Skeletal muscle tissue (tissue), 4 donors: ENCODE measurements around the gene MIDN. TPM values are rescaled to one million over a fixed set of nuclear protein-coding genes. Genes with fewer than 3 reads are reported as not detected.

Experiments used
- H3K27ac ChIP-seq: one replicate; pipeline ENCODE4 v1.7.0; 2013; ENCODE audit warnings: mild to moderate bottlenecking, low read depth, low read length, inconsistent platforms
- H3K27me3 ChIP-seq, 3 donors: one replicate each; pipeline ENCODE4 v1.7.0; 2013; ENCODE audit warnings: low read length in 3 of 3; ENCODE audit not compliant: control insufficient read depth in 3 of 3, insufficient read depth in 3 of 3
- H3K36me3 ChIP-seq, 3 donors: one replicate each; pipeline ENCODE4 v1.7.0; 2013; ENCODE audit warnings: low read length in 3 of 3; ENCODE audit not compliant: control insufficient read depth in 3 of 3, insufficient read depth in 3 of 3
- H3K4me1 ChIP-seq, 3 donors: one replicate each; pipeline ENCODE4 v1.7.0; 2013; ENCODE audit warnings: low read length in 3 of 3, mild to moderate bottlenecking in 3 of 3; ENCODE audit not compliant: control insufficient read depth in 3 of 3, insufficient read depth in 3 of 3
- H3K4me3 ChIP-seq, 3 donors: one replicate each; pipeline ENCODE4 v1.7.0; 2013; ENCODE audit warnings: low read length in 3 of 3
- H3K9ac ChIP-seq, 3 donors: one replicate each; pipeline ENCODE4 v1.7.0; 2013; ENCODE audit warnings: low read length in 3 of 3, mild to moderate bottlenecking in 3 of 3, moderate library complexity in 2 of 3, low read depth in 1 of 3
- H3K9me3 ChIP-seq, 3 donors: one replicate each; pipeline ENCODE4 v1.7.0; 2013; ENCODE audit warnings: low read length in 3 of 3; ENCODE audit not compliant: control insufficient read depth in 3 of 3
- total RNA-seq: library from RNA; depleted of rRNA; stranded (reverse); fragments of >200 nt; gene quantifications from one replicate; pipeline ENCODE4 v1.2.3, GENCODE V29; 2014
- donor health status: Osteomylitis.

The MIDN gene
- total RNA-seq, 1 donor from 2014 or later = 5.2 TPM

DNA sequence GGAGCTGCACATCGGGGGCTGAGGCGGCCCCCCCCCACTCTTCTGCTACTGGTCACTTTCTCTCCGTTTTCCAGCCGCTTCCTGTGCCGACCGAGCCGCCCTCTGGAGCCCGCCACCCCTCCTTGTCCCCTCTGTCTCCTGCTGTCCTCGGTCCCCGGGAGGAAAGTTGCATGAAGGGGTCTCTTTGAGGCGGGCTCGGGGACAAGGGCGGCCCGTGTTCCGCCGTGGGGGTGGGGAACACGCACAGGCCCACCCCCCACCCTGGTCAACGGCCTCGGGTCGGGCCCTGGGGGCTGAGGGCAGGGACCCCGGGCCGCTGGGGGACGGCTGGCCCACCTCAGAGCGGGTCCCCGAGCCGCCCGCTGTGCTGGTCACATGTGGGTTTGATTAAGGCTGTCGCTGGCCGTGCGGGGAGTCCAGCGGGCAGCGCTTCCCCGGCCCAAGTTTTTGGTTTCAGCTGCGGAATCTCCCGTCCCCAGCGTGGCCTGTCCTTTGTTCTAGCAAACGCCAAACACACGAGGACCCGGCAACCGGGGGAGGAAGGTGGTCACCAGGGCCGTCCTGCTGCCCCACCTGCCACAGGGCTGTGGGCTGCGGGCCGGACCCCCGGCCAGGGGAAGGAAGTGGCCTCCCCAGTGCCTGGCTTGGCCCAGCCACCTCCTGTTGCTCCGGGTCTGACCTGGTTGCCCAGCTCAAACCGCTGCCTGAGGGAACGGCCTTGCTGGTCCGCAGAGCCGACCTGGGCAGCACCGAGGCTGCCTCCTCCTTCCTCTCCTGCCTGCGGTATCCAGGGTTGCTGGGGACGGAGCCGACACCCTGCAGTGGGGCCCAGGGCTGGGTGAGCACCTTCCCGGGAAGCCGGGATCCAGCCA, 39.2 kb downstream of the MIDN start:
- H3K4me1 ChIP-seq = no peaks in the 10 kb centered on the region
- no peaks in the 10 kb centered on the region for H3K36me3 ChIP-seq
- no peak overlapping the region for H3K27ac ChIP-seq
- H3K9ac ChIP-seq = no peak overlapping the region
- no peak overlapping the region for H3K4me3 ChIP-seq
- no peaks in the 10 kb centered on the region for H3K9me3 ChIP-seq
- H3K27me3 ChIP-seq = peaks cover 77 to 85% (median 84%) of the 10 kb centered on the region in 3 donors

DNA sequence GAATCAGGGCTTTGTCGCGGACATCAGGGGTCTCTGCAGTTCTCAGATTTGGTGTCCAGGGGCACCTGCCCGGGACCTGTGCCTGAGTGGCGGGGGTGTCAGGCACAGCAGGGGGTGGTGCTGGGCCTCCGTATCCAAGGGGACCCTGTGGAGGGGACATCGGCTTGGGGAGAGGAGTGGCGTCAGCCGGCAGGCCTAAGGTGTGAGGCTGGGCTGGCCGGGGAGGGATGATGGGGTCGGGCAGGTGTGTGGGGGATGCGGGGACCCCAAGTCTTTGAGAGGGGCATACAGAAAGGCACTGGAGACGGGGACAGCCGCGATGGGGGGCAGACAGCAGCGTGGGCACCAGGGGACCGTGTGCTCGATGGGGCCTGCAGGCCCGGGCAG, 39.8 kb downstream of the MIDN start:
- Histone ChIP-seq H3K36me3 (no peaks in the 10 kb centered on the region), H3K9ac (no peak overlapping the region), H3K9me3 (no peaks in the 10 kb centered on the region), H3K27ac (no peak overlapping the region), H3K4me3 (no peak overlapping the region), H3K27me3 (peaks cover 81 to 89% (median 88%) of the 10 kb centered on the region in 3 donors), H3K4me1 (no peaks in the 10 kb centered on the region)

DNA sequence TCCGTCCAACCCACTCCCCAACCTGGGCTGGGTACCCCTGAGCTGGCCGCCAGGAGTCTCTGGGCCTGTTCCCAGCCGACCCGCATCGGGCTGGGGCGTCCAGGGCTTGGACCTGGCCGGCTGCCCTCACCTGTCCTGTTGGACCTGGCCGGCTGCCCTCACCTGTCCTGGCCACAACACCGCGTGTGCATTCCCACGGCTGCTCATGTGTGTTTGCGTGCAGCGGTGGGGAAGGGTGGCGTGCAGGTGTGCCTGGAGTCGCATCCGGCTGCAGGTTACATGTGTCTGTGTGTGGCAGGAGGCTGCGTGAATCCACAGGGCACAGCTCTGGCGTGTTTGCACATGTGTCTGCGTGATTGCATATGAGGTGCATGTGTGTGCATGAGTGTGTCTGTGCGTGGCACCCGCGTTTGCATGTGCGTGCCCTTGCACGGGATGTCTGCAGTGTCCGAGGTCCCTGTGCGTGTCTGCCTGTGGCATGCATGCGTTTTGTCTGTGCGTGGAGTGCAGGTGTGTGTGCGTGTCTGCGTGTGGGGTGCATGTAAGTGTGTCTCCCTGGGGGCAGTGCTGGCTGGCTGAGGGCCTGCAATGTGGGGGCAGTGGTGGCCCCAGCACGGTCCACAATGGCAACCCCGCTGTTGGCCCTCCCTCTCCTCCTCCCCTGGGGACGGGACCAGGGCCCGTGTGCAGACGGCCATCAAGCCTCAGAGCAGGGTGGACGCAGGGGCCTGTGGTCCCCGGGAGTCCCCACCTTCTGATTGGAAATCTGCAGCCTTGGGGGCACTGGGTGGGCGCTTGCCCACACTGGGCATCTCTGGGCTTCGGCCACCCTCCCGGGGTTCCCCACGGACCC, 40.7 kb downstream of the MIDN start:
- Histone ChIP-seq H3K4me3 (no peak overlapping the region), H3K27ac (no peak overlapping the region), H3K4me1 (no peaks in the 10 kb centered on the region), H3K27me3 (peaks cover 76 to 89% (median 88%) of the 10 kb centered on the region in 3 donors), H3K36me3 (no peaks in the 10 kb centered on the region), H3K9ac (no peak overlapping the region), H3K9me3 (no peaks in the 10 kb centered on the region)

DNA sequence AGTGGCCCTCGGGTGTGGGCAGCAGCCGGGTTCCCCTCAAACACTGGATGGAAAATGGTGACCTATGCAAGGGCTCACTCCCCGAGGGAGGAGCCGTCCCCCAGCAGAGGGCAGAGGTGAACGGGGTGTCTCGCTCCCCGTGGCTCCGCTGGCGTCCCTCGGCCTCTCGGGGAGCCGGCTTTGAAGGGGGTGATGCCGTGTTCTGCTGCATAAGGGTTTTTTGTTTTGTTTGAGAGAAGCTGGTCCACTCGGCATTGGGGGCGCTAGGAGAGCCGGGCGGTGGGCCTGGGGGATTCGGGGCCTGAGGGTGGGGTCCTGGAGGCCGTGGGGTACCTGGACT, 41.3 kb downstream of the MIDN start:
- H3K27ac ChIP-seq = no peak overlapping the region
- no peaks in the 10 kb centered on the region for H3K9me3 ChIP-seq
- no peak overlapping the region for H3K9ac ChIP-seq
- H3K27me3 ChIP-seq = peaks cover 75 to 90% (median 88%) of the 10 kb centered on the region in 3 donors
- H3K4me1 ChIP-seq = no peaks in the 10 kb centered on the region
- H3K36me3 ChIP-seq = no peaks in the 10 kb centered on the region
- H3K4me3 ChIP-seq = no peak overlapping the region

DNA sequence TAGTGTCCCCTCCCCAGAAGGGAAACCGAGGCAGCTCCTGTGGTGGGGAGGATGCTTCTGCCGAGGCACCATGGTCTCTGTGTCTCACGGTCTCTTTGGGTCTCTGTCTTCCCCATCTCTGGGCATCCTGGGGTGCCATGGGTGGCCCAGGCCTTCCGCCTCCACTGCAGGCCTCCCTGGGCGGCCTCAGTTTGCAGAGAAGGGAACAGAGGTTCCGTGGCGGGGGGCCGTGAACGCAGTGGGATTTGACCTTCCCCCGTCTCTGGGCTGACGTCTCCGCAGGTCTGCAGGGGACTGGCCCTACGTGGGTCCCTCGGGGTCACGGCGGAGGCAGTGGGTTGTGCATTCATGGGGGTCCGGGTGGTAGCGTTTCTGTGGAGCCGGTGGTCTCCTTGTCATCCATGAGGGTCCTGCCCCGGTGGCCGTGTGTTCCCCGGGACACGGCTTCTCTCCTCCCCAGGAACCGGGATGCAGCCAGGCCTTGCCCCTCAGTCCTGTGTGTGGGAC, 41.9 kb downstream of the MIDN start:
- Histone ChIP-seq H3K4me1 (no peaks in the 10 kb centered on the region), H3K27ac (no peak overlapping the region), H3K36me3 (no peaks in the 10 kb centered on the region), H3K9me3 (no peaks in the 10 kb centered on the region), H3K27me3 (peaks cover 75 to 90% (median 88%) of the 10 kb centered on the region in 3 donors), H3K9ac (no peak overlapping the region), H3K4me3 (no peak overlapping the region)

DNA sequence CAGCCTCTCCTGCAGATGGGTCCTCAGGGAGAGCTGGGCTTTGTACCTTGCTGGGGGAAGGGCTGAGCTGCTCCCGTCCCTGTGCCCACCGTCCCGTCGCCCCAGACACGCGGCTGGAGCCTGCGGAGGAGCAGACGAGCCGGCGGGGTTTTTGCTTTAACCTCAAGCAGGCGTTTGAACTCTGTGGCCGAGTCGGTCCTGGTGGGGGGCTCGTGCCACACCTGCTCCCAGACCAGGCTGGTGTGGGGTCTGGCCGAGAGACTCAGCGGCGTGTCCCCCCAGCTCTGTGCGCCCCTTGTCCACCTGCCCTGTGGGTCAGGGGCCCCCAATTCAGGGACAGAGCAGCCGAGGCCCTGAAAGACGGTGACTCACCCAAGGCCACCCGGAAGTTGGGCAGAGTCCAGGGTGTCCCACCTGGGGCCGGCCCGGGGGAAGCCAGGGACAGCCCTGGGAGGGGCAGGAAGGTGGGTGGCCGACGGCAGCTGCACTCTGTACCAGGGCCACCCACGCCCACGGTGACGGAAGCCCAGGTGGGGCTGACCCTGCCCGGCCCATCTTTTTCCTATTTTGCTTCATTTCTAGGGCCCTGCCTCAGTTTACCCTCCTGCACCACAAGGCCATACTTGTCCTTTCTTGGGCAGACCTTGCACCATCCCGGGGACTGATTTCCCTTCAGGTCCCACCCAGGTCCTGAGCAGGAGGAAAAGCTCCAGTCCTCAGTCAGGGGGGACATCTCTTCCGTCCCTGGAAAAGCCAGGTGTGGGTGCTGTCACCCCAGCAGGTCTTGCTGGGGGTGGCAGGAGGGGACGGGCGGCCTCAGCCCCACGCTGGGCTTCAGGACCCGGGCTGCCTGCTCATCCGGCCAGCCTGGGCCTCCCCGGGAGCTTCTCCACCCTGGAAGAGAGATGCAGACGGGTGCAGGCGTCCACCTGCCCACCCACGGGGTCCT, 42.6 kb downstream of the MIDN start:
- no peaks in the 10 kb centered on the region for H3K9me3 ChIP-seq
- no peak overlapping the region for H3K27ac ChIP-seq
- H3K4me1 ChIP-seq = no peaks in the 10 kb centered on the region
- H3K27me3 ChIP-seq = peaks cover 77 to 93% (median 91%) of the 10 kb centered on the region in 3 donors
- no peaks in the 10 kb centered on the region for H3K36me3 ChIP-seq
- no peak overlapping the region for H3K4me3 ChIP-seq
- no peak overlapping the region for H3K9ac ChIP-seq

DNA sequence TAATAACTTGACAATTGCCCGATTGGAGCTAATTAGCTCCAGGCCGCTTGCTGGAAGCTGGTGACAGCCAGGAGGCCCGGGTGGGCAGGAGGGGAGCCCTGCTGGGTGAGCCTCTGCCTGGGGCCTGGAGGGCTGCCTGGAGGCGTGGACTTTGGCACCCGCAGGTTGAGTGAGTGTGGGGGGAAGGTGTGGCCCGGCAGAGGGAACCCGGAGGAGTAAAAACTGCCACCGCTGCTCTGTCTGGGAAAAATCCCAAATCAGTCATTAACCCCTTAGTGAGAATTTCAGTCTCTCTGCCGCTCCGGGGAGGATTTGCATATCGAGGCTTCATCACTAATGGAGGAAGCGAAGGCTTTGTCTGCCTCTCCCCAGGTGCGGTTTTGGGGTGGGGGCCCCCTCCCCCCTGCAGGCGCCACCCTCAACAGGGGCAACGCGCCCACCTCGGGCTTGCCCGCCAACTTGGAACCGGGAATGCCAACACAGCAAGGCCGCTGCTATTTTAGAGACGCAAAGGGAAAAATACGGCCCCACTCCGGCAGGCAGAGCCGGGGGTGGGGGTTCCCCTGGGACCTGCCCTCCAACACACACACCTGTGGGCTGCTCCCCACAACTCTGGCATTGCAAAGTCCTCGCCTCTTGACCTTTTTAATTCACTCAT, 43.5 kb downstream of the MIDN start:
- H3K9me3 ChIP-seq = no peaks in the 10 kb centered on the region
- peaks cover 76 to 93% (median 91%) of the 10 kb centered on the region in 3 donors for H3K27me3 ChIP-seq
- H3K9ac ChIP-seq = no peak overlapping the region

DNA sequence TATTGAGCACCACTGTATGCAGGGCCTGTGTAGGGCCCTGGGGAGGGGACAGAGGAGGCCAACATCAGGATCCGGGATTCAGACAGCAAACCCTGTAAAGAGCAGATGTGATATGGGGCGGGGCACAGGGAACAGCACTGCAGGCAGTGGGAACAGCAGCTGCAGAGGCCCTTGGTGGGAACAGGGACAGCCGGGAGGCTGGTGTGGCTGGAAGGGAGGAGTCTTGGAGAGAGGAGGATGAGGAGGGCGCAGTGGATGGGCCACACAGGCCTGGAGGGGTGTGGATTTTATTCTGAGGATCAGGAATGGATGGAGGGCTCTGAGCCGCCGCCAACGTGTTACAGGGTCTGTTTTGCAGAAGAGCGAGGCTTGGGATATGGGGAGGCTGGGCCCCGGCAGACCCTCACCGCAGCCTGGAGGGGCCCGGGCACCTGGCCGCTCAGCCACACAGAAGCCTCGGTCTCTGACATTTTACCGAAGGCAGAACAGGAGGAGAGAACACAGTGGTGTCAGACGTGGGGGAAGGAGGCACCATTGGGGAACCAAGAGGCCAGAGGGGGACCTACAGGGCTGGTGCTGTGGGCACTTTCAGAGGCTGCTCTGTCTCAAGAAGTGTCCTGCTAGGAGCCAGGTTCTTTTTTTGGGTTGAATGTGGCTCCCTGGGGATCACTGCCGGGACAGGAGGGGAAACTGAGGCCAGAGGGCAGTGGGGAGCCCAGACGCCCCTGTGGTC, 44.2 kb downstream of the MIDN start:
- Histone ChIP-seq H3K27me3 (peaks cover 73 to 89% (median 84%) of the 10 kb centered on the region in 3 donors), H3K4me3 (no peak overlapping the region), H3K36me3 (no peaks in the 10 kb centered on the region)

More for the DNA sequence above, 43.5 kb downstream of the MIDN start:
- Histone ChIP-seq H3K36me3 (no peaks in the 10 kb centered on the region), H3K4me1 (no peaks in the 10 kb centered on the region), H3K27ac (no peak overlapping the region), H3K4me3 (no peak overlapping the region)

More for the DNA sequence above, 44.2 kb downstream of the MIDN start:
- Histone ChIP-seq H3K4me1 (no peaks in the 10 kb centered on the region), H3K9ac (no peak overlapping the region), H3K9me3 (no peaks in the 10 kb centered on the region), H3K27ac (no peak overlapping the region)
